SK-N-SH treated with all-trans-retinoic acid at 6 μM for 48 hours (cell line): Measurements from ENCODE around the gene ZNF654.

Experiments
- ISL1 ChIP-seq: fragments of 250-450 bp; sonication (Bioruptor Pico); IDR thresholded peaks from 2 replicates; pipeline ENCODE4 v2.1.2; 2022; ENCODE audit warnings: mild to moderate bottlenecking, moderate library complexity
- PPARA ChIP-seq: fragments of 250-450 bp; sonication (Bioruptor Pico); IDR thresholded peaks from 2 replicates; pipeline ENCODE4 v1.5.0; 2020; ENCODE audit warnings: mild to moderate bottlenecking, borderline replicate concordance
- ZC3H10 ChIP-seq: fragments of 250-450 bp; sonication (Bioruptor Pico); IDR thresholded peaks from 2 replicates; pipeline ENCODE4 v1.5.1; 2021; ENCODE audit warnings: mild to moderate bottlenecking, moderate library complexity

GRCh38 chr3:88082854-88083253, 23.8 kb downstream of the ZNF654 start:
- TF ChIP-seq ISL1 (CRISPR knock-in tag) (no peak), ZC3H10 (CRISPR knock-in tag) (no peak), PPARA (CRISPR knock-in tag) (no peak)
